C4-2B (cell line): ENCODE data around the gene MOB1B.

ENCODE experiments used
- H3K27ac ChIP-seq: fragments of 450-650 bp; 2 replicates; pipeline ENCODE4 v1.5.1; 2017
- ZFX ChIP-seq: fragments of 450-650 bp; IDR thresholded peaks from 2 replicates; pipeline ENCODE4 v1.6.1; 2017
- TF ChIP-seq, protein P1 (sequence below): fragments of 450-650 bp; conservative IDR thresholded peaks from 2 replicates; pipeline ENCODE4 v1.5.1; 2017; ENCODE audit warnings: mild to moderate bottlenecking

The MOB1B gene

DNA sequence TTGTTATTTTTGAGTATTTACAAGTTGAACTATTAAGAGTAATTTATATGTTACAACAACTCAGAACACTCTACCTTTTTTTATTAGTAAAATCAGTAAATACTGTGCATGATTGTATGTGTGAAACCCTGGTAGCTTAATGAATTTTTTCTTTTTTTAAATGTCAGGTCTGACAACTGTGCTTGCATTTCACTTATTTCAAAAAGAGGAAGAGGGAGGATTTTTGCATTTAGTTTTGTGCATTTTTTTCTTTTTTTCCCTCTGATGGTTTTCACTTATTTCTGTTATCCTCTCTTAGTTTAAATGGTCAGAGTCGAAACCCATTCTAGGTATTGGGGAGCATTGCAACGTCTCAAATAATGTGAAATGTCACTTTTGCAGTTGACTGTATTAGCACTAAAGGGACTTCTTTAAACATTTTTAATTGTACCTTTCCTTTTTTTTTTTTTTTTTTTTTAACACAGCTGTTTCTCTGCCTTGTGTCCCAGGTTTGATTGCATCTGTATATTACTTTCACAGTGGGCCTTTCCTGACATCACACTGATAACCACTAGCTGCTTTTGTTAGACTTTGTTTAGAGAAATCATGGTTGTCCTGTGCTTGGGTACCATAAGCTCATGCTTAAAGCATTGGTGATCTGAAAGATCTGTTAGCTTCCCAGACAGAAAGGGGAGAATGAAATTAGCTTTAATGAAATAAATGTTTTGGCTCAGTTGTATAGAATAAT, 28.5 kb downstream of the MOB1B start:
- TF ChIP-seq, protein P1, sequence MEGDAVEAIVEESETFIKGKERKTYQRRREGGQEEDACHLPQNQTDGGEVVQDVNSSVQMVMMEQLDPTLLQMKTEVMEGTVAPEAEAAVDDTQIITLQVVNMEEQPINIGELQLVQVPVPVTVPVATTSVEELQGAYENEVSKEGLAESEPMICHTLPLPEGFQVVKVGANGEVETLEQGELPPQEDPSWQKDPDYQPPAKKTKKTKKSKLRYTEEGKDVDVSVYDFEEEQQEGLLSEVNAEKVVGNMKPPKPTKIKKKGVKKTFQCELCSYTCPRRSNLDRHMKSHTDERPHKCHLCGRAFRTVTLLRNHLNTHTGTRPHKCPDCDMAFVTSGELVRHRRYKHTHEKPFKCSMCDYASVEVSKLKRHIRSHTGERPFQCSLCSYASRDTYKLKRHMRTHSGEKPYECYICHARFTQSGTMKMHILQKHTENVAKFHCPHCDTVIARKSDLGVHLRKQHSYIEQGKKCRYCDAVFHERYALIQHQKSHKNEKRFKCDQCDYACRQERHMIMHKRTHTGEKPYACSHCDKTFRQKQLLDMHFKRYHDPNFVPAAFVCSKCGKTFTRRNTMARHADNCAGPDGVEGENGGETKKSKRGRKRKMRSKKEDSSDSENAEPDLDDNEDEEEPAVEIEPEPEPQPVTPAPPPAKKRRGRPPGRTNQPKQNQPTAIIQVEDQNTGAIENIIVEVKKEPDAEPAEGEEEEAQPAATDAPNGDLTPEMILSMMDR, result no peak
- no peak for TF ChIP-seq ZFX
- H3K27ac ChIP-seq, result no peak overlapping the region

DNA sequence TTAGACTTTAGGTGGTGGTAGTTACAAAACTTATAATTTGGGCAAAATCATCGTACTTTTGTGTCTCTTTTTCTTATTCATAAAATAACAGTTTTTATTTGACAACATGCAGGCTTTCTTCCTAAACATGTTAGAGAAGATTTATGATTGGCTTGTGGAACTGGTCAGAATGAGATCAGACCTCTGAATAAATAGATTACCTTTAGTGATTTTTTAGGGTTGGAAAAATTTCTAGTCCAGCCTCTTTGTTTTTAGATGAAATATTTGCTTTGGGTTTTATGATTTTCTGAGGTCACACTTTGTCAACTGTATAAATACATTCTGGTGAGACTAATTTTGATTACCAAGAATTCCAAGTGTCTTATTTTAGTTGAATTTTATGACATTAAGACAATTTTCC, 29.2 kb downstream of the MOB1B start:
- no peak overlapping the region for H3K27ac ChIP-seq
- TF ChIP-seq ZFX, result no peak
- TF ChIP-seq, protein P1, result no peak

DNA sequence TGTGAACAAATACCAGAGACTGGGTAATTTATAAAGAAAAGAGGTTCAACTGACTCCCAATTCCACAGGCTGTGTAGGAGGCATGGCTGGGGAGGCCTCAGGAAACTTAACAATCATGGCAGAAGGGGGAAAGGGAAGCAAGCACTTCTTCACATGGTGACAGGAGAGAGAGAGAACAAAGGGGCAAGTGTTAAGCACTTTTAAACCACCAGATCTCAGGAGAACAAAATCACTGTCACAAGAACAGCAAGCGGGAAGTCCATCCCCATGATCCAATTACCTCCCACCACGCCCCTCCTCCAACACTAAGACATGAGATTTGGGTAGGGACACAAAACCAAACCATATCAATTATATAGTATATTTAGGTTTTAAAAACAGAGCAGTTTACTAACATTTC, 30.8 kb downstream of the MOB1B start:
- TF ChIP-seq ZFX, result no peak
- TF ChIP-seq, protein P1, result no peak

DNA sequence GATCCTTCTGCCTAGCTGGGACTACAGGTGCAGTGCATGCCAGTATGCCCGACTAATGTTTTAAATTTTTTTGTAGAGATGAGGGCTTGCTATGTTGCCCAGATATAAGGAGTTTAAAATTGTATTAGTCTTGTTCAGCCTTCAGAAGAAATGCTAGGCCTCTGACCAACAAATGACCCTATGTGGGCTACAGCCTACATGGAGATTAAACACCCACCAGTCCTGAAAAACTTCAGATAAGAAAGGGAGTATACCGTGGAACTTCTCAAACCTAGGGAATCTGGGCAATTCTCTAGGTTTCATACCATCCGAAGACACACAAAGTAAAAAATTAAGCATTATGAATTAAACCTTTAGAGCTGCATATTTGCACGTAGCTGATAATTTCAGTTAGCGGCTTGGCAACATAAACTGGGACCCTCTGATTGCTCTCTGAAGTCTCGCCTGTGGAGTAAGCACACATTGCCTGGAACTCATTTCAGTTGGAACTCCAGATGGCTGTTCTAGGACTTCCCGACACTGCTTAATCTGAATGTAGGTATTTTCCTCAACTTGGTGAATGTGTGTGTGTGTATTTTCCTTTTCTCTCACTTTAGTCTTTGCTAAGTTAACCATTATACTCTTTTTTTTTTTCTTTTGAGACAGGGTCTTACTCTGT, 33.0 kb downstream of the MOB1B start:
- TF ChIP-seq, protein P1, result no peak
- TF ChIP-seq ZFX, result no peak
- no peak overlapping the region for H3K27ac ChIP-seq

More for the DNA sequence above, 30.8 kb downstream of the MOB1B start:
- H3K27ac ChIP-seq, result no peak overlapping the region

DNA sequence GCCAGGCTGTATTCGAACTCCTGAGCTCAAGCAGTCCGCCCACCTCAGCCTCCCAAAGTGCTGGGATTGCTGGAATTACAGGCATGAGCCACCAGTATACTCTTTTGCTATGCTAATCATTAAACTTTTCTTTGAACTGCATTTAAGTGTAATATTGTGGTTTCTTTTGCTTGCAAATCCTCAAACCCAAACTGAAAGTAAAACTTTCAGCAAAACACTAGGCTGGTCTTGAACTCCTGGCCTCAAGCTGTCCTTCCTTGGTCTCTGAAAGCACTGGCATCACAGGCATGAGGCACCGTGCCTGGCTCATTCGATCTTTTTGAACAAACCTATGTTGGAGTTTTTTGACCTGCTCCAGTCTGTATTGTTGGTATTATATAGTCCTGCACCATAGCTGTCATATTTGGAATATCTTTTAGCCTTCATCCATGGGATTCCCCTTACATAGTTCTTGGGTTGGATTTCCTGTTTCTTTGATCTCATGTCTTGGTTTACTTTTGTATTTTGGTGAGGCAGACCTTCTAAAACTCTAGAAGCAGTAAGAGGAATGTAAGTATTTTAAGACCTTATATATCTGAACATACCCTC, 34.1 kb downstream of the MOB1B start:
- TF ChIP-seq, protein P1, result no peak
- no peak for TF ChIP-seq ZFX

DNA sequence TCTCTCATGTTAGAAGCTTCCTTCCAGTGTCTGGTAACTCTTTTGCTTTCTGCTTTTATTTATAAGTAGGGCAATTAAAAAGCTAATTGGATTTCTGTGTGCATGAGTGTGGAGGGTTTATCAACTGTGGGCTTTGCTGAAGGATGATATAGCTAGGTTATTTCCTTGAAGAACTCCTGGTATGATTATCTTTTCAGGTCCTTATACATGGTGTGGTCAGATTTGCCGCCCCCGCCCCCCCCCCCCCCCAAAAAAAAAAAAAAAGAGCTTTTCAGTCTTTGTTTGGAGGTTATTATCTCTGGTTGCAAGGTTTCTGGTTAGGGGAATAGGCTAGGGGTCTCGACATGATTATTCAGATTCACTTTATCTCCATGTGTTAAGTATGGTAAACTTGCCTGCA, 35.9 kb downstream of the MOB1B start:
- TF ChIP-seq, protein P1, result no peak
- no peak for TF ChIP-seq ZFX
- H3K27ac ChIP-seq, result no peak overlapping the region

More for the DNA sequence above, 34.1 kb downstream of the MOB1B start:
- H3K27ac ChIP-seq, result no peak overlapping the region

DNA sequence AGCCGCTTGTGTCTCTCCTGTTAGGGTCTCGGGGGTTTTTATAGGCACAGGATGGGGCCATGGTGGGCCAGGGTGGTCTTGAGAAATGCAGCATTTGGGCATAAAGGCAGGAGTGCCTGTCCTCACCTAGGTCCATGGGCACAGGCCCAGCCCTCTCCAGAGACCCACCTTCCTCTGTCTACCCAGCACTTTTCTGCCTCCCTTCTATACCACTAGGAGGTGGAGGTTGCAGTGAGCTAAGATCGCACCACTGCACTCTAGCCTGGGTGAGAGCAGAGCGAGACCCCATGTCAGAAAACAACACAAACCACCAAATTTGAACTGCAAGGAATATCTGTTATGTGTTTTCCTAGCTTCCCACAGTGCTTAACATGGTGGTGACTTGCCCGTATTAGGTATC, 38.0 kb downstream of the MOB1B start:
- no peak overlapping the region for H3K27ac ChIP-seq
- no peak for TF ChIP-seq ZFX
- TF ChIP-seq, protein P1, result no peak; the same call in 1 of the 2 replicates
